Activated CD4-positive, alpha-beta T cell treated with anti-CD3 and anti-CD28 coated beads, Interleukin-2, amount 50 U/mL, for 16 hours (primary cell): ENCODE results near the gene CYP4F11.
"Not testable (repeated sequence)": the region's sequence is repeated elsewhere in the genome, so short reads cannot be mapped to it uniquely, and the experiment has no call there.

Experiments
- DNase-seq: peaks from one replicate; pipeline ENCODE4 v3.0.0-alpha.2; 2020

CYP4F11 gene

GRCh38 chr19:15934332-15935078 is at the start of gene CYP4F11:
CYP4F11 (minus strand) TSS chr19:15934529; CDS start chr19:15934408, 121 bp downstream.
- no peak for DNase-seq

GRCh38 chr19:15979293-15979692 is 45.0 kb upstream of the CYP4F11 start:
- no peak for DNase-seq

DNA sequence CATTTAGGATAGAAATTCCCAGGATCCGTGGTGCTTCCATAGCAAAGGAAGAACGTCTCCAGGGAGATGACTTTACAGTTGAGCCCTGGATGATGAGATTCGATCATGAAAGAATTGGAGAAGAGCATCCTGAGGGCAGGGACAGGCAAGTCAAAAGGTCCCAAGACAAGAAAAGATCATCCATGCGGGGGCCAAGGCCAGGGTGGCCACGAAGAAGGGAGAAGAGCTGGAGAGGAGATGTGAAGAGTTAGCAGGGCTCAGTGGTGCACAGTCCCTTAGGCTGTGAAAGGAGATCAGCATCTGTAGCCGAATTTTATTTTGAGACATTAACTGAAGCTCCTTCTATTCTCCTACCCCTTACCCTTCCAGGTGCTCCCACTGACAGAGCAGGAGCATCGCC is 43.4 kb upstream of the CYP4F11 start:
- no peak for DNase-seq

DNA sequence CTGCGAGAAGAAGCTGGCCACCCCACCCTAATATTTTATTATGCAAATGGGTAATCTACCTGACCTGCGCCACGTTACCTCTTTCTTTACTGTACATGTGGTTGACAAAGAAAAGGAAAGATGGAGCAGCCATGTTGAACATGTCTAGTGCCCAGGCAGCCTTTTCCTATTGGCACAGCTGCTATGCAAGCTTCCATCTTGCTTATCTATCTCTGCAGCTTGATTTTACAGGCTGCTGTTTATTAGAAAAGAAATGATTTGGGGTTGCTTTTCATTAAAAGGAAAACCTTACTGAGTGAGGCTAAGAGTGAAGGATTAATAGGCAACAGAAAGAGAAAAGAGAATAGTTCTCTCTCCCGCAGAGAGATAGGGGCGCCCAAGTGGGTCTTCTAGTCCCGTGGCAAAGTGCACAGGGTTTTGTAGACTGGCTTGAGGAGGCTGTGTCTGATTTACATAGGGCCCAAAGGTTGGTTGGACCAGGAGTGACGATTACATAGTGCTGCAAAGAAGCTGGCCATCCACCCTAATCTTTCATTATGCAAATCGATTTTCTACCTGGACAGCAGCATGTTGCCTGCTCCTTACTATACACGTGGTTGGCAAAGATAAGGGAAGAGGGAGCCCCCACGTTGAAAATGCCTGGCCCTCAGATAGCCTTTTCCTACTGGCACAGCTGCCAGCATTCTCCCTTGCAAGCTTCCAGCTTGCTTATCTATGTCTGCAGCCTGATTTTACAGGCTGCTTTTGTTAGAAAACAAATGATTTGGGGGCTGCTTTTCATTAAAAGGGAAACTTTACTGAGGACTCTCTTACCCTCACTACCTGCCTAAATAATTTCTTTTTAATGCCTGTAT is 42.7 kb upstream of the CYP4F11 start:
- no peak for DNase-seq

GRCh38 chr19:15974856-15975255 is 40.5 kb upstream of the CYP4F11 start:
- no peak for DNase-seq

GRCh38 chr19:15972043-15972442 is 37.7 kb upstream of the CYP4F11 start:
- DNase-seq = not testable (repeated sequence)

GRCh38 chr19:15971224-15971780 is 37.0 kb upstream of the CYP4F11 start:
- no peak for DNase-seq

DNA sequence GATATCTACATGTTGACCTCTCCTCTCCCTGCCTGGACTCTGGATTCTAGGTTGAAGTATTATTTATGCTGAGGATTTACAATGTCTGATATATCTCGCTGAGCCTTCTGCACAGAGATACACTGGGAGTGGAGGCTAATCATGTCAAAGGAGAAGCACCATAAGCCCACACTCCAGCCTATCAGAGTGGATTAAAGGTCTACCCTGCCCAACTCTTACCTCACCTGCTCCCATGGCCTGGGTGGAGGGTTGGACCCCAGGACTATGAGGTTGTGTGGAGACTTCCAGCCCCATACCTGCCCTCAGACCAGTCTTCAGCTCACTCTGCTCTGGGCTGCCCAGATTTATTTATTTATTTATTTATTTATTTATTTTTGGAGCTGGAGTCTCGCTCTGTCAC is 29.9 kb upstream of the CYP4F11 start:
- no peak for DNase-seq

DNA sequence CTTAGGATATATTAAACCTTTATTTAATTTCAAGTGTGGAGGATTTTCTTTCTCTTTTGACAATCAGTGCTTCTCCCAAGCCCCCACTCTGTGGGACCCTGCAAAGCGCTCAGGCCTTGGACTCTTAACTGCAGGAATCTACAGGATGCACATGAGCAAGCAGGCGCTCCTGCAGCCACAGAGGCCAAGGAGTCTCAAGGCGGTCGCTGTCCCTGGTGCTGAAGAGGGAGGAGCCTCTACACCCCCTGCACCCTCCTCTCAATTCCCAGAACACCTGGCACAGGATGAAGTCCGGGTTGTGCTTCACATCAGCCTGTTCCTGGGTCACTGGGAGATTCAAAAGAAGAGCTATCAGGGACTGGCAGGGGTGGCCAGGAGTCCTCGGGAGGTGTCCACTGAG is 28.0 kb upstream of the CYP4F11 start:
- no peak for DNase-seq

- no peak for DNase-seq
Measured at GRCh38 chr19:15954820-15955219, 20.5 kb upstream of the CYP4F11 start.

GRCh38 chr19:15948223-15949058 is 14.1 kb upstream of the CYP4F11 start, which contains the start of gene OR10H4:
OR10H4 (plus strand) TSS chr19:15949008; CDS start chr19:15949008, 0 bp downstream.
- no peak for DNase-seq

- no peak for DNase-seq
Measured at GRCh38 chr19:15945301-15945700, 11.0 kb upstream of the CYP4F11 start.

- no peak for DNase-seq
Measured at GRCh38 chr19:15944401-15944800, 10.1 kb upstream of the CYP4F11 start.

DNA sequence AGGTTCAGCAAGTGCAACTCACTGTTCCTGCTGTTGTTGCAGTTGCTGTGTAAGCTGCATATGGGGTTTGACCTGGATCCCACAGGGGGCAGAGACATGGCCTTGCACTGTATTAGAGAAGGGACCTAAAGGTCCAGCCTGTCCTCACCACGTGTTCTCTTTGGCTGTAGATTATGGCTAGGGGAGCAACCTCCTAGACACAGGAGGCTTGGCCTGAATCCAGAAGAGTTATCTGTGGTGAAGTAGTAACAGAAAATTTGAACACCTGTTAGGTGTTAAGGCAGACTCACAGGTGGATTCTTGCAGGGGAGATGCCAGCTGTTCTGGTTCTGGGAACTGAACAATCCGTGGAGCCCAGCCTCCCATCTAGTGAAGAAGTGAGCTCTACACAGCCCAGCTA is 3.4 kb upstream of the CYP4F11 start:
- DNase-seq = no peak

DNA sequence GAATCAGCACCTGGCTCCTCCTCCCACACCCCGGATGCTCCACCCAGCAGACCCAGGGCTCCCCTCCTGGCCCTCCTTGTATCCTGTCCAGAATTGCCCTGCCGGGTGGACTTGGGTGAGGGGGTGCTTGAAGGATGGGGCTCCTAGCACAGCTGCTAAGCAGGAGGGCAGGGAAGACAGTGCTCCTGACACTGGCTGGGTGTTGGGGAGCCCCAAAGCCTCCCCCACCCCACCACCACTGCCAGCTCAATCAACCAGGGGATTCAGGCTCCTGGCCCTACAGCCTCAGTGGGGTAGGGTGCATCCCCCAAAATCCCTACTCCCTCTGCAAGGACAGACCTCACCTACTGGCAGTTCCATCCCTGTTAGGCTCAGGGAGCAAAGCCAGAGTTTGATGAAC is 2.6 kb upstream of the CYP4F11 start:
- DNase-seq = no peak

DNA sequence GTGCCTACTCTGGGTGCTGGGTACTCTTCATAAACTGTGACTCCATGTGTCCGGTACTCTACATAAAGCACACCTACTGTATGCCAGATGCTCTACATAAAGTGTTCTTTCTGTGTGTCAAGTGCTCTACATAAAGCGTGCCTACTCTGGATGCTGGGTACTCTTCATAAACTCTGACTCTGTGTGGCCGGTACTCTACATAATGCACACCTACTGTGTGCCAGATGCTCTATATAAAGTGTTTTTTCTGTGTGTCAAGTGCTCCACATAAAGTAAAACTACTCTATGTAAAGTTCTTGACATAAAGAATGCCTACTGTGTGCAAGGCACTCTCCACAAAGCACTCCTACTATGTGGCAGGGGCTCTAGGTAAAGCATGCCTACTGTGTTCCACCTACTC is 1.8 kb upstream of the CYP4F11 start:
- DNase-seq = no peak

- no peak for DNase-seq
Measured at GRCh38 chr19:15935167-15935702, 906 bp upstream of the CYP4F11 start.

- DNase-seq = not testable (repeated sequence)
Measured at GRCh38 chr19:15933761-15934331, 483 bp downstream of the CYP4F11 start.

DNA sequence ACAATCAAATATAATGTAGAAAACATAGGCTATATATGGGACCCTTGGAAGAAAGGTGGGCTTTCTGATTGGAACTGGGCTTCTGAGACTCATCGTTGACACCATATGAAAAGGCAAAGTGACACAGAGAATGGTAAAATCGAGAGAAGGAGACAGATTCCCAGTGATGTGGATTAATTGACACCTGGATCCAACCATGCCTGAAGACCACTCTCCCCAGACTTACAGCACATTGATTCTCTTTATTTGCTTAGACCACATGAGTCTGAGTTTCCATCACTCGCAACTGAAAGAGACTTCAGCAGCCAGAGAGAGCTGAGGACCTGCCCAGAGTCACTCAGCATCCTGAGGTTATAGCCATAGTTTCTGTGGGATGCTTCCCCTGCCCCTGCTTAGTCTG is 6.0 kb downstream of the CYP4F11 start:
- no peak for DNase-seq

GRCh38 chr19:15926484-15926883 is 7.8 kb downstream of the CYP4F11 start:
- DNase-seq = no peak

DNA sequence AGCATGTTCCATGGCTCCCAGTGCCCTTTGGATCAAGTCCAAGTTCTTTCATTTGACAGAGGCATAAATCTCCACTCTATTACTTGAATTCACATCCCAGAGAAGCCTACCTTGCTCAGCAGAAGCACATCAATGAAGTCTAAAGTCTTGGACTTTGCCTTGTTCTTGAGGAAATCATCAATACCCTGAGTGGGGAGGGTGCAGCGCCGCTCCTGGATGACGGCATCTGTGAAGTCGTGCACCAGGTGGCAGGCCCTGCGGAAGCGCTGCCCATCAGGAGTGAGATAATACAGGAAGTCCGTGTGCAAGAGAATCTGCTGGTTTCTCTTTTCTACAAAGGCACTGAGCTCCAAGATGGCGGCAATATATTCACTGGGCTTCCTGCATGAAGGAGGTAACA is 10.6 kb downstream of the CYP4F11 start:
- DNase-seq = no peak

DNA sequence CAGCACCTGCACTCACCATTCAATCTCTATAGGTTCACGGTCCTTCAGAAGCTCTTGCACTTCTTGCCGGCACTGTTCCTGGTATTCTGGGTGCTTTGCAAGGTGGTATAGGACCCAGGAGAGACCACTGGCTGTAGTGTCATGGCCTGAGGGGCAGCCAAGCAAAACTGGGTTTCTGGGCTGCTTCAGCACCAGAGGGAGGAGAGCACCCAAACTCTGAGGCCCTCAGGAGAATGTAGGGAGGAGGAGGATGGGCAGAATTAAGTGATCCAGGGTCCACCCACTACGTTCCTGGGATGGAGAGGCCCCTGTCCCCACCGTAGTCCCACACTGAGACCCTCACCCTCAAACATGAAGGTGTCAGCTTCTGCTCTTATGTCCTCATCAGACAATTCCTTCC is 12.3 kb downstream of the CYP4F11 start:
- DNase-seq = no peak
